Measurements from ENCODE around the gene EFNA4.
A peak's percentile ranks its signal among the peaks of the same experiment; 100 is the strongest.

EFNA4 gene

DNA sequence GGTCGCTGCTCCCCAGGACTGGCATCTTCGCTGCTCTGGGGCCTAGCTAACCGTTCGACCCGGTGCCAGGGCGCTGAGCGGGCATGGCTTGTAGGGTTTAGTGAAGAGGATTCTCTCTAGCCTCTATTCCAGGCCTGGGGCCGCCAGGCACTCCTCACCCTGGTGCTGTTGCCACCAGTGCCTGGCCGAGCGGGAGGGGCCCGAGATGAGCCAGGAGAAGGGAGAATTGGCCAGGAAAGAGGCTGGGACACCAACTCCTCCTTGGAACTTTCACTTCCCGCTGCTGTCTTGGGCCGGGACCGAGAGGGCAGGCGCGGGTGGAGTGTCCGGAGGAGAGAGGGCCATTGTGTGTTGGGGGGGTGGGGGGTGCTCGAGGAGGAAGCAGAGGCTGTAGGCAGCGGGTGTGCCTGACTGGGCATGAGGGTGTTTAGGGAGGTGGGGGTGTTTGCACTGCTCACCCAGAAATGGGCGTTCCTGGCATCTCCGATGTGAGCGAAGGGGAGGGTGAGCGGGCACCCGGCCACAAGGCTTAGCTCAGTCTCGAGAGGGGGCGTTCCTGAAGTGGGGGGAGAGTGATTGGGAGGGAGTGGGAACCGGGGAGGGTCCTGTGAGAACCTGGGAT lies 11.7 kb upstream of the EFNA4 start:
- peak; percentile 70 for DNase-seq (ENCODE audit: low spot score)

DNA sequence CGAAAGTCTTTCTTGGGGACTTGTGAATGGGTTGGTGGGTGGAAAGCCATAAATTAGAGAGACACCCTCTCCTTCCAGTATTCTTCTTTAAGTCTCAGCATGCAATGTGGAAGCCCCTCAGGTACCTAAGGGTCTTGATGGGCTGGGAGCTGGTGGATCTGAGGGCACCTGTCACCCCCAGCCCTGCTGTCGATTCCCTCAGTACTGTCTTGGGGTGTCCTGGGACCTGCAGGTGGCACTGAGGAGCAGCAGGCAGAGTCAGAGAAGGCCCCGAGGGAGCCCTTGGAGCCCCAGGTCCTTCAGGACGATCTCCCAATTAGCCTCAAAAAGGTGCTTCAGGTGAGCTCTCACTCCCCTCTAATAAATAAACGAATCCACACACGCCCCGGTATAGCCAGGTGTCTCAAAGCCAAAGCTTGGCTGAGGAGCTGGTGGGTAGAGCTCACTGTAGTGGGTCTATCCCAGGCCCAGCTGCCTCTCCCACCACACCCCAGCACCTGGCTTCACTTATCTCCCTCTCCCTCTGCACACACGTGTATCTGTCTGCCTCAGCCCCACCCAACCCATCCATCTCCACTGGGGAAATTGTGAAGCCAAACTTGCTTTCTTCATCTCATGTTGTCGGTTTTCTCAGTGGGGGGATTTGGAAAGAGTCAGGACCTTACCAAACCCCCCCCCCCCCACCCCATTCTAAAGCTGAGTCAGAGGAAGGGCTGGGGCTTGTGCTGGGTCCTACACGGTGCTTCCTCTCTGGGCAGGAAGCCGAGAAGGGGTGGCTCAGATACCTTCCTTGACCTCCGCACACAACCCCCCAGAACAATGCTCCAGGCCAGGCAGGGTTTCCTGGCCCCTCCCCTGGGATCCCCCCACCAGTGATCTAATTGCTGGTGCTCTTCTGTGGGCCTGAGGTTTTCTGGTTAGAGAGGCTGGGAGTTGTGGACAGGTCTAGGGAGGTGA lies 10.8 kb upstream of the EFNA4 start:
- DNase-seq (ENCODE audit: low spot score), result peak; percentile 32

DNA sequence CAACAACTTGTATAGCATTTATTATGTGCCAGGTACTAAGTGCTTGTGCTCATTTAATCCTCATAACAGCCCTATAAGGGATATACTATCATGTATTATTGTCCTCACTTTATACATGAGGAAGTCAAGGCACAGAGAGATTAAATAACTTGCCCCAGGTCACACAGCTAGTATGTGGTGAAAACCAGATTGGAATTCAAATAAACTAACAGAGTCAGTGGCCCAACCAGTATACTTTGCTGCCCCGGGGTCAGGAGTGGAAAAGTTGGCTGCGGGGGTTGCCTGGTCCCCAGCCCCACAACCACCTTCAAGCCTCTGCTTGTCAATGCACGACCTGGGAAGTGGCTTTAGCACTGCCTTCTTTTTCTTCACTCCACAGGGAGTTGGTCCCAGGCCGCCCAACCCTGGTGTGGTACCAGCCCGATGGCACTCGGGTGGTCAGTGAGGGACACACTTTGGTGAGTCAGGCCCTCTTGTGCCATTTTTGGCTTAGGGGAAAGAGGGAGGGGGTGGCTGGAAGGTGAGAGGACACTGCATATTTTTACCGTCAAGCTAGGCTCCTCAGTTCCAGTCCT lies 9.9 kb upstream of the EFNA4 start:
- no peak for DNase-seq (ENCODE audit: low spot score)

DNA sequence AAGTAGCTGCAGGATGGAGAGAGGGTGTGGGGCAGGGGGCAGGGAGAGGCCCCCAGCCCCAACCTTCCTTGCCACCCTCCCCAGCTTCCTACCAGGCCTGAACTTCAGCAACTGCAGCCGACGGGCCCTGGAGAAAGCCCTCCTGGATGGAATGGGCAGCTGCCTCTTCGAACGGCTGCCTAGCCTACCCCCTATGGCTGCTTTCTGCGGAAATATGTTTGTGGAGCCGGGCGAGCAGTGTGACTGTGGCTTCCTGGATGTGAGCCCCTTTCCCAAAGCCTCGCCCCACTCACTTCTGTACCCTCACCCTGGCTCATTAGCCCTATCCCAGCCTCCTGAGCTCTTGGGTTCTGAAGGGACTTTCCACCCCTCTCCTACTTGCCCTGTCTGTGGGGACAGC lies 6.4 kb upstream of the EFNA4 start:
- DNase-seq (ENCODE audit: low spot score), result no peak

DNA sequence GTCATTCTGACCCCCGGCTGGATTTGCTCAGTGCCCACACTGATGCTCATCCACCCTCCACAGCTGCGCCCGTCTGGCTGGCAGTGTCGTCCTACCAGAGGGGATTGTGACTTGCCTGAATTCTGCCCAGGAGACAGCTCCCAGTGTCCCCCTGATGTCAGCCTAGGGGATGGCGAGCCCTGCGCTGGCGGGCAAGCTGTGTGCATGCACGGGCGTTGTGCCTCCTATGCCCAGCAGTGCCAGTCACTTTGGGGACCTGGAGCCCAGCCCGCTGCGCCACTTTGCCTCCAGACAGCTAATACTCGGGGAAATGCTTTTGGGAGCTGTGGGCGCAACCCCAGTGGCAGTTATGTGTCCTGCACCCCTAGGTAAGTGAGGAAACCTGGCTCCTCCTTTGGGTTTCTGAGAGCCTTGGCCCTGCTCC lies 5.7 kb upstream of the EFNA4 start:
- DNase-seq (ENCODE audit: low spot score), result no peak

DNA sequence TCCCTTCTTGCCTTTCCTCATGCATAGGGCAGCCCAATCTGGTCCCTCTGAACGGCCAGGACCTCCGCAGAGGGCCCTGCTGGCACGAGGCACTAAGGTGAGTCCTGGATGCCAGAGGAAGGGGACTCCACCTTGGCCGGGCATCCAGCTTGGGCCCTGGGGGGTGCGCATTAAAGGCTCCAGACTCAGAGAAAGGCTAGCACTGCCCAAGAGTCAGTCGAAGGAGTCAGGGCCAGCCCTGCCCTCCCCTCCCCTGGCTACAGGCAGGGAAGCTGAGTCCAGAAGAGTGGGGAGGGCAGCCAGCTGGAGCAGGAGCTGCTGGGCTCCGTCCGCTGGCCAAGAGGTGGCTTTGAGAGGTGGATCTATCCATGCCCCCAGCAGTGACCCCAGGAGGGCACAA lies 2.8 kb upstream of the EFNA4 start:
- DNase-seq (ENCODE audit: low spot score), result no peak

DNA sequence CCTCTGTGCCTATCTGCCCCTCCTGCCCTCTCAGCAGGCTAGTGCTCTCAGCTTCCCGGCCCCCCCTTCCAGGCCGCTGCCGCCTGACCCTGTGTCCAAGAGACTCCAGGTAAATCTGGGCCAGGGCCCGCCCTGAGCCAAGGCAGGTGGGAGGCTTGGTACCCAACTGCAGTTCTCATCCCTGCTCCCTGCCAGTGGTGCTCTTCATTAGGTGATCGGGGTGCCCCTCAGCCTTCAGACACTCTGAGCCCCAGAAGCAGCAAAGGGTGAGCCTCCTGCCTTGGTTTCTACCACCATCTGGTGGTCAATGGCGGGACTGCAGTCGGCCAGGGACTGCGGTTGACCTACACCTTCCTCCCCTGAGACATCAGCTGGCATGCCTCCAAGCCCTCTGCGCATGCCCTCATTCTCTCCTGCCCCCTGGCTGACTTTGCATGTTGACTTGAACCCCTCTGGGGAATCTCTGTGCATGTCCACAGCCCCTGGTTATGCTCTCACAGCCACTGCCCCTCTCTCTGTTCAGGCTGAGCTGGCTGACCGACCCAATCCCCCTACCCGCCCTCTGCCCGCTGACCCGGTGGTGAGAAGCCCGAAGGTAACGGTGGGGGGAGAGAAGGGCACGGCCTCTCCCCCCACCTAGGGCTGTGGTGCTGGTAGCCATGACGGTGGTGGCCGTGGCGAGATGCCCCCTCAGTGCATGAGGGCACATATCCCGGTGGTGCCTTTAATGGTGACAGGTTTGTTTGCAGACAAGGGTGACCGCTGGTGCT lies 2.0 kb upstream of the EFNA4 start:
- DNase-seq (ENCODE audit: low spot score), result peak; percentile 85

DNA sequence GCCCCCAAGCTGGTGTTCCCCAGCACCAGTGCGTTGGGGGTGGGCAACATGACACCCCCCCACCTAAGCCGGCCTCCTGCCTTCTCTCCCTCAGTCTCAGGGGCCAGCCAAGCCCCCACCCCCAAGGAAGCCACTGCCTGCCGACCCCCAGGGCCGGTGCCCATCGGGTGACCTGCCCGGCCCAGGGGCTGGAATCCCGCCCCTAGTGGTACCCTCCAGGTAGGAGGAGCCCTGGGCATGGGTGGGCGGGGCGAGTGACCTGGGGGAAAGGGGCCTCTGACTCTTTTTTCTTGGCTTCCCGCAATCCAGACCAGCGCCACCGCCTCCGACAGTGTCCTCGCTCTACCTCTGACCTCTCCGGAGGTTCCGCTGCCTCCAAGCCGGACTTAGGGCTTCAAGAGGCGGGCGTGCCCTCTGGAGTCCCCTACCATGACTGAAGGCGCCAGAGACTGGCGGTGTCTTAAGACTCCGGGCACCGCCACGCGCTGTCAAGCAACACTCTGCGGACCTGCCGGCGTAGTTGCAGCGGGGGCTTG lies 1.3 kb upstream of the EFNA4 start:
- no peak for DNase-seq (ENCODE audit: low spot score)

DNA sequence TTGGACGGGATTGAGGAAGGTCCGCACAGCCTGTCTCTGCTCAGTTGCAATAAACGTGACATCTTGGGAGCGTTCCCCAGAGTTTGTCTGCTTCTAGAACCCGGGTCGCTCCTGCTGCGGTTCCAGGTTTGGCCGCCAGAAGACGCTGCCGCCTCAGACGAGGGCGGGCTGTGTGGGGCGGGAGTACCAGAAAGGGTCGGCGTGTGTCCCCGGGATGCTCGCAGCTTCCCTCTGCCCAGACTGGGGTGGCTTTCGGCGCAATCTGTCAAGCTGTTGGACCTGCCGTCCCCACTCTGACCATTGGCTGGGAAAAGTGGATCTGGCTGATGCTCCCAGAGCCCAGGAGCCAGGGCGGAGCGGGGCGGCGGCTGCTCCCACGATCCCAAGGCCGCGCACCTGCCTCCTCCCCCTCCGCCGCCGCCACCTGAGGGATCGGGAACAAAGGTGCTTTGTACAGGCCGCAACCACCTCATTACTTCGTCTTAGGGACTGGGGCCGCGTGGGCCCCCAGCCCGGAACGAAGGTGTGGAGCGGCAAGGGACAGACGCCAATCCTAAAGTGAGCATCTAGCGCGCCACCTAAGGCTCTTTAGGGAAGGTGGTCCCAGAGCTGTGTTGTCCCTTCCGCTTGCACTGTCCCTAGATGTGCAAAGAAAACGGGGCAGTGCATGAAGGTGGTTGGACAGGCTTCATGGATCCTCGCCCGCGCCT lies 683 bp upstream of the EFNA4 start:
- peak; percentile 77 for DNase-seq (ENCODE audit: low spot score)

DNA sequence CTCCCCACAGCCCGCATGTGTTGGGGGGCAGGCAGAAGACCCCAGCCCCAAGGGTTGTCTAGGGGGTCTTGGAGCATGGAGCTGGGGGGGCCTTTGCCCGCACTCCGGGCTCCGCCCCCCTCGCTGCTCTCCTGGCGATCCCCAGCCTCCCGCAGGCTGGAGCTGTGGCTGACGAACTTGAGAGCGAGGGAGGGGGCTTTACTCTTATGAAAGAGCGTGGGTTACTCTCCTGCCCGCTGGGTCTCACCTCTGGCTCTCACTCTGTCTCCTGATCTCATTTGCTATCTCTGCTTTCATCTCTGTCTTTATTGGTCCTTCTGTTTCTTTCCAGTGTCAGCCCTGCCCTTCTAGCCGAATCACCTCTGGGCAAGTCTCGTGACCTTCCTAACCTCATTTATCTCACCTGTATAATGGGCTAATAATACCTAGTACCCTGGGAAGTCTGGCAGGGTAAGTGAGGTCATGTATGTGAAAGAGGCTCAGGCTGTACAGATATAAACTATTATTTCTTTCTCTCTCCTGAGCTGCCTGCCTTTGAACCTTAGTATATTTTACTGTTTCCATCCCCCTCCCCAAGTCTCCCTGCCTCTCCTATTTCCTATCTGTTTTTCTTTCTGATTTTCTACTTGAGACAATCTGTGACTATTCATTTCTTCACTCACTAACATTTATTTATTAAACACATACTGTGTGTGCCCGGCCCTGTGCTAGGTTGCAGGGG lies 731 bp downstream of the EFNA4 start:
- peak; percentile 57 for DNase-seq (ENCODE audit: low spot score)

DNA sequence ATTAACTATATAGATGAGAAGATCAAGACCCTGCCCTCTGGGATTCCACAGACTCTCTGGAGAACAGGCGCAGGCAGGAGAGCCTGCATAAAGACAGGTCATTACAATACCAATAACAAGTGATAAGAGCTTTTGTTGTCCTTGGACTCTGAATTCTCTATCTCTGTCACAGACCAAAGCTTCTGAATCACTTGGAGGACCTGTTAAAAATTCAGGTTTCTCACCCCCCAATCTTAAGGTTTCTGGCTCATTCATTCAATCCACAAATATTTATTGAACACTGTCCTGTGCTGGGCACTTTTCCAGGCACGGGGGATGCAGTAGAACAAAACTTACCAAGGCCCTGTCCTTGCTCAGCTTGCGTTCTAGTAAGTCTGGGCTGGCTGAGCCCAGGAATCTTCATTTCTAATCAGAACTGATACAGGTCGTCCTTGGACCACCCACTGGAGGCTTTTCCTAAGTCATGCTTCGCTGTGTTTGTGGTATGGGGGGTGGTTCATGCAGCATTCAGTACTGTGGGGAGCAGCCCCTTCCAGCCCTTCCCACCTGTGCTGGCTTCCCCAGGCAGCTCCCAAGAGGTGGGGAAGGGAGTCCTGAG lies 1.4 kb downstream of the EFNA4 start:
- DNase-seq (ENCODE audit: low spot score), result no peak

DNA sequence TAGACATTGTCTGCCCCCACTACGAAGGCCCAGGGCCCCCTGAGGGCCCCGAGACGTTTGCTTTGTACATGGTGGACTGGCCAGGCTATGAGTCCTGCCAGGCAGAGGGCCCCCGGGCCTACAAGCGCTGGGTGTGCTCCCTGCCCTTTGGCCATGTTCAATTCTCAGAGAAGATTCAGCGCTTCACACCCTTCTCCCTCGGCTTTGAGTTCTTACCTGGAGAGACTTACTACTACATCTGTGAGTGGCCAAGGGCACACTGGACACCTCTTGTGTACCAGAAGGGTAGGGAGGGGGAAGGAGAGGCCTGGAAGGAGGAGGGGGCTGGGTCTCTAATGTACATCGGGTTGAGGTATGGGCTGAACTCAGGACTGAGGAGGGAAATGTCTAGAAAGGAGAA lies 3.2 kb downstream of the EFNA4 start:
- no peak for DNase-seq (ENCODE audit: low spot score)

DNA sequence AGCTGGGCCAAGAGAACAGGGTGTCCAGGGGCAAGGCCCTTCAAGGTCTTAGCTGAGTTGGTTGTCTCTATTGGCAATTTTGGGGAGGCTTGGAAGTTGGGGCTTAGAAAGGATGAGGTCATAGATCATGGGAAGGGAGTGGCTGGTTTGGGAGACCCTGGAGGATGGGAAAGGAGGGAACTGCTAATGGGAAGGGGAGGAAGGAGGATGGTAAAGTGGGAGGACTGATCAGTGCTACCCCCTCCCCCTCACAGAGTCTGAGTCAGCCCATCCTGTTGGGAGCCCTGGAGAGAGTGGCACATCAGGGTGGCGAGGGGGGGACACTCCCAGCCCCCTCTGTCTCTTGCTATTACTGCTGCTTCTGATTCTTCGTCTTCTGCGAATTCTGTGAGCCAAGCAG lies 5.1 kb downstream of the EFNA4 start:
- no peak for DNase-seq (ENCODE audit: low spot score)

DNA sequence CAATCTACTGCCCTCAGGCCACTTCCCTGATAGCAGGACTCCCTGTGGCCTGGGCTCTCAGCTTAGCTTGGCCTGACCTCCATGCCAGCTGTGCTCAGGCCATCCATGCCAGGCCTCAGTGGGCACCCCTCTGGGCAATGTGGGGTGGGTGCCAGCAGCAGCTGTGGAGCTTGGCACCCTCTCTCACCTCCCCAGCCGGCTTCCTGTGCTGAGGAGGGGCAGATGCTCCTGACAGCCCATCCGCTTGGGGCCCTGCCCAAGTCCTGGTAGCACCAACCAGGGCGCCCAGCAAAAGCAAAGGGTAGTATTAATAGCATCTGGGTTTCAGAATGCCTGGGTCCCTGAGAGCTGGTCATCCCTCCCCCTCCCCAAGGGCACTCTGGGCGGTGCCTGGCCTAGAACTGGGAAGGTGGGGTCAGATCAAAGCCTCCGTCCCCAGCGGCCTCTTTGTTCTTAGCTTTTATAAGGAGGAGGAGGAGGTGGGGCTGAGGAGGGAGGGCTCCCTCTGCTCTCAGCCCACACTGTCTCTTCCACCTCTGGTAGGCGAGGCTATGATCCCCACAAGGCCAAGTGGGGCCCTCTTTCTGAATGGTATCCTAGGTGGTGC lies 6.1 kb downstream of the EFNA4 start:
- DNase-seq (ENCODE audit: low spot score), result no peak

DNA sequence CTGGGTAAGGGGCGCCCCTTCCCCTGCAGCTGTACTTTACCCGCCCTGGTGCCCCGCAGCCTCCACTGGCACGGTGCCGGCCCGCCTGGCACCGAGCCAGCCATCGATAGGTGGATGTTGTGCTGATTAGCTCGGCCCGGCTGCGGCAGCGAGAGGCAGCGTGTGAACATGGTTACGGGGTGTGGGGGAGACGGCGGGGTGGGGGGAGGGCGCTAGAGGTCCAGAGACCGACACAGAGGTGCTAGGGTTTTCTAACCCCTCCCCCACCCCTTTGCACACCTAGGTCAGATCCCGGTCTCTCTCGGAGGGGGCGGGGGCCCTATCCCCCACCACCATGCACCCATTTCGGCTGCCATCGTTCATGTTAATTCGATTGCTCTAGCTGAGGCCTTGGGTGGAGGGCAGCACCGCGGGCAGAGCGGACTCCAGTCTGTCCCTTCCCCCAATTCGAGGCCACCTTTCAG lies 6.7 kb downstream of the EFNA4 start:
- no peak for DNase-seq (ENCODE audit: low spot score)

DNA sequence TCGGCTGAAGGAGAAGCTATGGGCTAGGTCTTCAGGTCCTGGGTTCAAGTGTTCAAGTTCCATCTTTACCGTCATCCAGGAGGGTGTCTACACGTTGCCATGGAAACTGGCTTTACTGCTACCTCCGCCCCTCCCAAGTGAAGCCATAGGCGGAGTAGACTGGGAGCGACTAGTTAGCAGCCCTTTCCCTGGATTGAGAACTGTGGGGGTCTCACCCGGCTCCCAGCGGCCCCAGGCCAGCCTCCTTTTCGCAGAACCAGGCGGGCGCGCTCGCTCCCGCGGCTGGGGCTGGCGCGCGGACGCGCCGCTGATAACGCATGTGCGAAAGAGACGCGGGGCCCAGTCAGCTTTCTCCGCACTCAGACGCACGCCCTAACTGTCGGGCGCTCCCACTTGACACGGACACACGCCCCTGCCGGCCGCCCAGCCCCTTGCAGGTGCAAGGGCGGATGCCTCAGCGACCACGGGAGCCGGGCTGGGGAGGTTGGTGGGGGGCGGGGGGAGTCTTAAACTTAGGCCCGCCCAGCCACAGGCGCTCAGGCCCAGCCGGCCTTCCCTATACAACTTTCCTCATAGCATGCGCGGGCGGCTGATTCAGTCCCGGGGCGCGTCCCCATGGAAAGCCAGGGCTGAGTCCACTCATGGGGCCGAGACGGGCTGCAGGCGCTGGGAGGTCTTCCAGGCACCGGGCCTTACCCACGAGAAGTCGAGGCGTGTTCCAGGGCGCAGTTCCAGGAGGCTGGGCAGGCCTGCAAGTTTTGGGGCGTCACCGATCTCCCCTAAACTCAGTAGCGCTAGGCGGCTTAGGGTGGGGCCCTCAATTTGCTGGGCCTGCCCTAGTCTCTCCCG lies 7.4 kb downstream of the EFNA4 start:
- peak; percentile 86 for DNase-seq (ENCODE audit: low spot score)

DNA sequence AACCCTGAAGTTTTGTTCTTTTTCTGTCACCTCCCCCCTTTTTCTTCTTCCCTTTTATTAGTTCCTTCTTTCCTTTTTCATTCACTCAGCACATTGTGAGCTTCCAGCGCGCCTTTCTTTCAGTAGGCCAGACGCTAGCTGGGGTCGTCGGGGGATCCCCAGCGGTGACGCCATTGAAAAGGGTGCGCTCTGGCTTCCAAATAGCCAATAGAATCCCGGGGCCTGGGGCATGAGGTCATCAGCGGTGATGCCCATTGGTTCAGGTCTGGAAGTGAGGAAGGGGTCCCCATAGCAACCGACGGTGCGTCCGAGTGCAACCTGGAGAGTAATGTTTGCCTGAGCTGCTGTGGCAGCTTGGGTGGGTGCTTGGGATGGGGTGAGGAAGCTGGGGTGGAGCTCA lies 8.2 kb downstream of the EFNA4 start:
- no peak for DNase-seq (ENCODE audit: low spot score)

DNA sequence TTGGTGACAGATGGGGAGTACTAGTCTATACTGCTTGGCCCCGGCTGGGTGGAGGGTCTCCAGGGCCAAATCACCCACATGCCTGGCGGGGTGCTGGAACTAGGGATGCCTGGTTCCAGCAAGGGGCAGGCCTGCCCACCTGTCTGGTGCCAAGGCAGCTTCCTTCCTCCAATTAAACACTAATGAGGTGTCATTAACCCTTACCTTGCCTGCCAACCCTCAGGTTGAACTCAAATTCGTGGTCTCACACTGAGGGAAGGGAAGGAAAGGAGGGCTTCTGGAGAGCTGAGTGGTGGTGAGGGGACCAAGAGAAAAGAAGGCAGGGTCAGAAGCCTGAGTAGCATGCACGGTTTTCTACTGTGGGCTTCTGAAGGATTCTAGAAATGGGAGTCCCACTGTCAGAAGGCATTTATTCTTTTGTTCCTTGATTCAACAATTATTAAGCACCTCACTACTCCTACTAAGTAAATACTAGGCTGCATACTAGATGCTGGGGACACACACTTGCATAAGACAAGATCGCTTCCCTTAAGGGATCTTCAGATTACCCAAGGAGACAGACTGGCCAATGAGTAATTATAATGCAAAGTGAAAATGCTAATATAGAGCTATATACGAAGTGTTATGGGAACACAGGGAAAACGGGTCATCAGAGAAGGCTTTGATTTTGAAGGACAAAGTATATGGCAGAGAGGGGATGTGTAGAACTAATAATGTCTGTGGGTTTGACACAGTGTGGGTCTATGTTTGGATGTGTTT lies 9.2 kb downstream of the EFNA4 start:
- no peak for DNase-seq (ENCODE audit: low spot score)

All from hepatic stellate cell (primary cell).